Activated CD4-positive, alpha-beta T cell treated with anti-CD3 and anti-CD28 coated beads, Interleukin-2, Interleukin-4, amounts not matched to agents 100 ng/mL and 50 ng/mL, durations not matched to agents 16 hours and 8 hours (primary cell): ENCODE data around the gene SLC10A7.
A peak's percentile ranks its signal among the peaks of the same experiment; 100 is the strongest.

ENCODE experiments used
- DNase-seq: peaks from one replicate; pipeline ENCODE4 v3.0.0-alpha.2; 2020; ENCODE audit warnings: low spot score

The SLC10A7 gene

GRCh38 chr4:146521541-146522097, at the start of gene SLC10A7:
SLC10A7 (minus strand) TSS chr4:146521940; CDS start chr4:146521717, 223 bp downstream.
- peak; percentile 77 for DNase-seq

GRCh38 chr4:146567396-146567795, 45.7 kb upstream of the SLC10A7 start:
- DNase-seq, result no peak

- DNase-seq, result no peak
Measured at GRCh38 chr4:146564492-146564891, 42.8 kb upstream of the SLC10A7 start.

GRCh38 chr4:146550161-146550560, 28.4 kb upstream of the SLC10A7 start:
- no peak for DNase-seq

- DNase-seq, result no peak
Measured at GRCh38 chr4:146548443-146548842, 26.7 kb upstream of the SLC10A7 start.

GRCh38 chr4:146545102-146545501, 23.4 kb upstream of the SLC10A7 start:
- DNase-seq, result no peak

- DNase-seq, result no peak
Measured at GRCh38 chr4:146534178-146534577, 12.4 kb upstream of the SLC10A7 start.

- no peak for DNase-seq
Measured at GRCh38 chr4:146525754-146526153, 4.0 kb upstream of the SLC10A7 start.

GRCh38 chr4:146524663-146525062, 2.9 kb upstream of the SLC10A7 start:
- no peak for DNase-seq

- peak; percentile 28 for DNase-seq
Measured at GRCh38 chr4:146522869-146523205, 1.1 kb upstream of the SLC10A7 start.

GRCh38 chr4:146522098-146522868, 543 bp upstream of the SLC10A7 start:
- peak; percentile 87 for DNase-seq

- DNase-seq, result peak; percentile 40
Measured at GRCh38 chr4:146520896-146521540, 722 bp downstream of the SLC10A7 start.

GRCh38 chr4:146514651-146515357, 6.9 kb downstream of the SLC10A7 start:
- DNase-seq, result no peak

- DNase-seq, result no peak
Measured at GRCh38 chr4:146513548-146513947, 8.2 kb downstream of the SLC10A7 start.

GRCh38 chr4:146511381-146511780, 10.4 kb downstream of the SLC10A7 start:
- no peak for DNase-seq

- no peak for DNase-seq
Measured at GRCh38 chr4:146510942-146511341, 10.8 kb downstream of the SLC10A7 start.

GRCh38 chr4:146508229-146508939, 13.4 kb downstream of the SLC10A7 start:
- no peak for DNase-seq

- no peak for DNase-seq
Measured at GRCh38 chr4:146507632-146508031, 14.1 kb downstream of the SLC10A7 start.

- no peak for DNase-seq
Measured at GRCh38 chr4:146506272-146506671, 15.5 kb downstream of the SLC10A7 start.

- DNase-seq, result no peak
Measured at GRCh38 chr4:146500216-146500615, 21.5 kb downstream of the SLC10A7 start.

GRCh38 chr4:146498291-146498690, 23.4 kb downstream of the SLC10A7 start:
- no peak for DNase-seq

GRCh38 chr4:146495269-146495668, 26.5 kb downstream of the SLC10A7 start:
- peak; percentile 27 for DNase-seq
